Hippocampal formation (tissue), 2 donors: Measurements from ENCODE around the gene CHD6.

ENCODE experiments used
- DNase-seq, 2 donors: peaks; one replicate each; lab custom pipeline; 2025; lab: John Stamatoyannopoulos, UW

The CHD6 gene

GRCh38 chr20:41392871-41393704 lies 225.1 kb downstream of the CHD6 start:
- DNase-seq = peak; percentile 36 to 58

GRCh38 chr20:41392295-41392694 lies 225.9 kb downstream of the CHD6 start:
- no peak for DNase-seq

GRCh38 chr20:41391587-41392001 lies 226.6 kb downstream of the CHD6 start:
- DNase-seq = no peak

GRCh38 chr20:41390889-41391288 lies 227.3 kb downstream of the CHD6 start:
- DNase-seq = no peak

- no peak for DNase-seq
Observed at GRCh38 chr20:41387444-41387851, 230.7 kb downstream of the CHD6 start.

GRCh38 chr20:41386502-41387427 lies 231.4 kb downstream of the CHD6 start:
- DNase-seq = no peak

GRCh38 chr20:41382791-41383305 lies 235.3 kb downstream of the CHD6 start:
- no peak for DNase-seq

GRCh38 chr20:41380551-41381193 lies 237.5 kb downstream of the CHD6 start:
- no peak for DNase-seq

- DNase-seq = no peak
Observed at GRCh38 chr20:41379551-41379950, 238.6 kb downstream of the CHD6 start.

GRCh38 chr20:41377275-41377674 lies 240.9 kb downstream of the CHD6 start:
- no peak for DNase-seq

GRCh38 chr20:41376349-41376748 lies 241.8 kb downstream of the CHD6 start:
- DNase-seq = no peak

- DNase-seq = no peak
Observed at GRCh38 chr20:41375846-41376245, 242.3 kb downstream of the CHD6 start.

- DNase-seq = no peak
Observed at GRCh38 chr20:41373931-41374920, 244.0 kb downstream of the CHD6 start.

GRCh38 chr20:41373251-41373783 lies 244.9 kb downstream of the CHD6 start:
- no peak for DNase-seq

- no peak for DNase-seq
Observed at GRCh38 chr20:41371371-41371770, 246.8 kb downstream of the CHD6 start.

GRCh38 chr20:41370176-41370575 lies 248.0 kb downstream of the CHD6 start:
- no peak for DNase-seq

- no peak for DNase-seq
Observed at GRCh38 chr20:41369673-41370072, 248.5 kb downstream of the CHD6 start.

GRCh38 chr20:41367956-41368355 lies 250.2 kb downstream of the CHD6 start:
- DNase-seq = no peak

GRCh38 chr20:41367393-41367695 lies 250.8 kb downstream of the CHD6 start:
- DNase-seq = no peak

GRCh38 chr20:41366546-41367392 lies 251.4 kb downstream of the CHD6 start, which contains the start of gene EMILIN3:
Gene EMILIN3 (minus strand): TSS chr20:41366818. CDS start chr20:41366634, 184 bp downstream.
- no peak for DNase-seq
